OCI-LY7 (cell line): ENCODE results near the gene ERVMER34-1.

Experiments
- CTCF ChIP-seq: fragments of 200-600 bp; sonication (generic); conservative IDR thresholded peaks from 2 replicates; pipeline ENCODE4 v1.5.1; 2014; ENCODE audit warnings: mild to moderate bottlenecking, antibody characterized with exemption, low read length, moderate library complexity, mixed read lengths
- EZH2phosphoT487 ChIP-seq: fragments of 200-600 bp; sonication (generic); IDR thresholded peaks from 2 replicates; pipeline ENCODE4 v1.6.1; 2018; ENCODE audit warnings: low read depth, borderline replicate concordance, mild to moderate bottlenecking, mixed run types, antibody characterized with exemption, low read length, moderate library complexity, mixed read lengths

- TF ChIP-seq CTCF (no peak), EZH2phosphoT487 (no peak)
Observed at GRCh38 chr4:52744588-52744987, 6.6 kb downstream of the ERVMER34-1 start.
